Measurements from ENCODE around the gene RBFA.
"Not testable (repeated sequence)": the region's sequence is repeated elsewhere in the genome, so short reads cannot be mapped to it uniquely, and the experiment has no call there.

The RBFA gene, protein sequence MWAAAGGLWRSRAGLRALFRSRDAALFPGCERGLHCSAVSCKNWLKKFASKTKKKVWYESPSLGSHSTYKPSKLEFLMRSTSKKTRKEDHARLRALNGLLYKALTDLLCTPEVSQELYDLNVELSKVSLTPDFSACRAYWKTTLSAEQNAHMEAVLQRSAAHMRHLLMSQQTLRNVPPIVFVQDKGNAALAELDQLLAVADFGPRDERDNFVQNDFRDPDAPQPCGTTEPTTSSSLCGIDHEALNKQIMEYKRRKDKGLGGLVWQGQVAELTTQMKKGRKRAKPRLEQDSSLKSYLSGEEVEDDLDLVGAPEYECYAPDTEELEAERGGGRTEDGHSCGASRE

DNA sequence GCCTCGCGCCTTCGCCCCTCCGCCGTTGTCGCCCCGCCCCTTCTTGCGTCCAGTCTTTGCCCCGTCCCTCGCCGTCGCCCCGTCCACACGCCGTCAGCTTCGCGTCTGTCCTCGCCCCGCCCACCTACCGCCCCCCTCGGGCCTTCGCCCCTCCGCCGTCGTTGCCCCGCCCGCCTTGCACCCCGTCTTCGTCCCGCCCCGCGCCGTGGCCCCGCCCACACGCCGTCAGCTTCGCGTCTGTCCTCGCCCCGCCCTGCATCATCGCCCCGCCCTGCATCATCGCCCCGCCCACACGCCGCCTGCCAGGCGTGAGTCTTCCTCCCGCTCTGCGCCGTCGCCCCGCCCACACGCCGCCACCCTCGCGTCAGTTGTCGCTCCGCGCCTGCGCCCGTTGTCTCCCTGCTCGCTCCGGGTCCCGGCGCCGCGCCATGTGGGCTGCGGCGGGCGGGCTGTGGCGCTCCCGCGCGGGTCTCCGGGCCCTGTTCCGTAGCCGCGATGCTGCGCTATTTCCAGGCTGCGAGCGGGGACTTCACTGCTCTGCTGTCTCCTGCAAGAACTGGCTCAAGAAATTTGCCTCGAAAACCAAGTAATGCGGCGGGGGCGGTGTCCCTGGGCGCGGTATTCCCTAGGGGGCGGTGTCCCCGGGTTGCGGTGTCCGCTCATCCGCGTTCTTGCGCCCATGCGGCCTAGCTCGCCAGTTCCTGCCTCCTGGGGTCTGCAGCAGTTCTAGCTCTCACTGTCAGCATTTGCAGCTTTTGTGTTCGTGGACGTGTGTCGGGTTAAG lies at the start of gene RBFA:
Gene RBFA, plus strand, starts transcription at position 367 of the 784 bp plus-strand sequence. Its CDS starts 62 bp downstream, at position 429.
- FAIRE-seq, result no peak

DNA sequence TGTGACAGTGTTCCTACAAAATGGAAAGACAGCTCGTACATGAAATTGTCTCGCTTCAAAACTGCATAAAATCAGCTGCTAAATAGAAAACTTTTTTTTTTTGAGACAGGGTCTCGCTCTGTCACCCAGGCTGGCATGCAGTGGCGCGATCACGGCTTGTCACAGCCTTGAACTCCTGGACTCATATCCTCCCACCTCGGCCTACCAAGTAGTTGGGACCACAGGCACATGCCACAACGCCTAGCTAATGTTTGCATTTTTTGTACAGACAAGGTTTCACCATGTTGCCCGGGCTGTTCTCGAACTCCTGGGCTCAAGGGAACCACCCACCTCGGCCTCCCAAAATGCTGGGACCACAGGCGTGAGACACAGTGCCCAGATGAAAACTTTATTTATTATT lies 49.1 kb upstream of the RBFA start:
- no peak for FAIRE-seq

DNA sequence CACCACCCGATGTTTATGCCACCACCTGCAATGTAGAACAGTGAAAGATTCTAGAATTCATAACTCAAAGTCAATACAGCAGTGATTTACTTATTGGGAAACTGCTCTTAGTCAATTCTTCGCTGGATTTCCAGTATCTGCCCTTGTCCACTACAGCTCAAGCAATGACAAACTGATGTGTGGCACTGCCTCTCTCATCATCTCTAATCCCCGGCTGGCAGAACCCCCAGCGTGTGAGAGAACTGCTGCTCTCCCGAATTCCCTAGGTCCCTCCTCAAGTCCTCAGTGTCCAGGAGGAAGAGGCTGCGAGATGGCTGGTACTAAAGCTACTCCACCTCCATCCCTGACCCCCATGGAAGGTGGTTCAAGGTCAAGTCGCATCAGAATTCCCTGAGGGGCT lies 47.5 kb upstream of the RBFA start:
- no peak for FAIRE-seq

DNA sequence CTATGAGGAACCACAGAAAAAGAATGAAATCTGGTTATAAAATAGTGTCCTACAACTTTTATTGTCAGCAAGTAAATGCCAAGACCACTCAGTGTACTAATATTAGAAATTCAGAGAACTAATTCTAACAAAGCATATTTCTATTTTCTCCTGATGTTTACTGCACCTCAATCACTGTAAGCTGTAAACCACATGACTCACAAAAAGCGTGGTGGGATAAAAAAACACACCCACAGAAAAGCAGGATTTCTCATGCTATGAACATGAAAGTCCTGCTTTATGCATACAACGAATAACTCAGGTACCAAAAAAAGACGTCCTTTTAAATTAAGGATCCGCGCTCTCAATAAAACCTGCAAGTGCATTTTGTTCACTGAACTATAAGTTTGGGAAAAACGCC lies 46.7 kb upstream of the RBFA start:
- peak; percentile 8 for FAIRE-seq

DNA sequence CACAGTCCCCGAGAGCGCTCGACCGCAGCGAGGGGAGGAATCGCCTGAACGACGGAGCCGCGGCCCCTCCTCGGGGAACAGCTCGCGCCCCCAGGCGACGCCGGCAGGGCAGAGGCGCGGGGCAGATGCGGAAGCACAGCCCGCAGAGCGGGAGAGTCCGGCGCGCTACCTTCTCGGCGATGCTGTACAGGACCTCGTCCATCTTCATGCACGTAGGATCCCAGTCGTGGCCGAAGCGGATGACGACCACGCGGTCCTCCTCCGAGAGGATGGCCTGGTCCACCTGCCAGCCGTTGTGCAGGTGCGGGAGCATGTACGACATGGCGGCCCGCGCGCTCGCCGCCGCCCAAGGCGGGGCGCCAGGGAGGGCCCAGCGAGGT lies 46.2 kb upstream of the RBFA start:
- FAIRE-seq, result no peak

DNA sequence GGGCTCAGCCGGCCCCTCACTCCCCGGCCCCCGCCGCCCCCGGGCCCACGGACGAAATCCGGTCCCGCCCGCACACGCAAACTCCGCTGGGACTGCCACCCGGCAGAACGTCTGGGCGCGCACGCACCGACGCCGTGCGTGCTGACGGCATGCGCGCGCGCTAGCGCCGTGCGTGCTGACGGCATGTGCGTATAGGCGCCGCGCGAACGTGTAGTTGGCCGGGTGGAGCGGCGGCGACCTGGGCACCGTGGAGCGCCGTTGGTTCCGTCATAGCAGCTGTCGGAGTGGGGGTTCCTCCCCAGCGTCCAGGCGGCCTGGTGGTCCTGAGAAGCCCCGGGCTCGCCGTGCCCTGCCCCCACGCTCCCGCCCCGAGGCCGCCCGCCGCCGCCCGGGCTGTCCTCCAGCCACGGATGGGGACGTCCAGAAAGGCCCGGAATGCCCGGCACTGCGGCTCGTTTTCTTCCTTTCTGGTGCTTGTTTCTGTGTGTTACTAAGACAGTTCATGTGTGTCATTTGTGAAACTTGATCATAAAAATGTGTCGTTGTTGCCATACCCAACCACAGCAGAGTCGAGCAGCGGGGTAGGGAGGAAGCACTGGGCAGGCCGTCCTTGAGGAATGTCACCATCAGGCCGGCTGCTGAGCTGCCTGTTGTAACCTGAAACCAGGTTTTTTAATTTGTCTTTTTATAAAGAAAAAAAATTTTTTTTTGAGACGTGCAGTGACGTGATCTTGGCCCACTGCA lies 45.6 kb upstream of the RBFA start, which contains the start of gene TXNL4A:
Gene TXNL4A, minus strand, starts transcription at position 113 of the 744 bp plus-strand sequence. CDS start 171 bp downstream, outside the sequence.
- FAIRE-seq, result no peak

DNA sequence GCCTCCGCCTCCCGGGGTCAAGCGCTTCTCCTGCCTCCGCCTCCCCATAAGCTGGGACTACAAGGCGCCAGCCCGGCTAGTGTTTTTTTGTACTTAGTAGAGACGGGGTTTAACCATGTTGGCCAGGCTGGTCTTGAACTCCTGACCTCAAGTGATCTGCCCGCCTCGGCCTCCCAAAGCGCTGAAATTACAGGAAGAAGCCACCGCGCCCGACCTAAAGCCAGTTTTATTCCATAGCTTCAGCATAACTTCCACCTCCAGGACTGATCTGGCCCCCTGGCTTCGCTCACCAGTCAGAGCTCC lies 45.1 kb upstream of the RBFA start:
- FAIRE-seq, result no peak

DNA sequence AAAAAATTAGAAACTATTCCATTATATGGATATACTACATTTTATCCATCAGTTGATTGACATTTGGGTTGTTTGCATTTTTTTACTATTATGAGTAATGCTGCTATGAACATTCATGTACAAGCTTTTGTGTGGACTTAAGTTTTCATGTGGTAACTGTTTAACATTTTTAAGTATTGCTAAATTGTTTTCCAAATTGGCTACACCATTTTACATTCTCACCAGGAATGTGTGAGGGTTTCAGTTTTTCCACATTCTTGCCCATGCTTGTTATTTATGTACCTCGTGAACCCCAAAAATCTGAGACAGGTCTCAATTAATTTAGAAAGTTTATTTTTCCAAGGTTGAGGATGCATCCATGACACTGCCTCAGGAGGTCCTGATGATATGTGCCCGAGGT lies 42.7 kb upstream of the RBFA start:
- no peak for FAIRE-seq

DNA sequence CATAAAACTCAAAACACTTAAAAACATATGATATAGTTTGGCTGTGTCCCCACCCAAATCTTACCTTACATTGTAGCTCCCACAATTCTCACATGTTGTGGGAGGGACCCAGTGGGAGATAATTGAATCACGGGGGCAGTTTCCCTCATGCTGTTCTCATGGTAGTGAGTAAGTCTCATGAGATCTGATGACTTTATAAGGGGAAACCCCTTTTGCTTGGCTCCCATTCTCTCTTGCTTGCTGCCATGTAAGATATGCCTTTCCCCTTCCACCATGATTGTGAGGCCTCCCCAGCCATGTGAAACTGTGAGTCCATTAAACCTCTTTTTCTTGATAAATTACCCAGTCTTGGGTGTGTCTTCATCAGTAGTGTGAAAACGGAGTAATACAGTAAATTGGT lies 34.5 kb upstream of the RBFA start:
- FAIRE-seq, result not testable (repeated sequence)

DNA sequence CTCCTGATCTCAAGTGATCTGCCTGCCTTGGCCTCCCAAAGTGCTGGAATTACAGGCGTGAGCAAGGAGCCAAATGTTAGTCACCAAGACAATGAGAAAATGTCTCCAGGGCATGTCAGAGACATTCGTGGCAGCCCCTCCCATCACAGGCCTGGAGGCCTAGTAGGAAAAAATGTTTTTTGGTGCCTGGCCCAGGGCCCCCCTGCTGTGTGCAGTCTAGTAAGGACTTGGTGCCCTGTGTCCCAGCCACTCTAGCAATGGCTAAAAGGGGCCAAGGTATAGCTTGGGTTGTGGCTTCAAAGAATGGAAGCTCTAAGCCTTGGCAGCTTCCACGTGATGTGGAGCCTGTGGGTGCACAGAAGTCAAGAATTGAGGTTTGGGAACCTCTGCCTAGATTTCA lies 33.4 kb upstream of the RBFA start:
- no peak for FAIRE-seq

DNA sequence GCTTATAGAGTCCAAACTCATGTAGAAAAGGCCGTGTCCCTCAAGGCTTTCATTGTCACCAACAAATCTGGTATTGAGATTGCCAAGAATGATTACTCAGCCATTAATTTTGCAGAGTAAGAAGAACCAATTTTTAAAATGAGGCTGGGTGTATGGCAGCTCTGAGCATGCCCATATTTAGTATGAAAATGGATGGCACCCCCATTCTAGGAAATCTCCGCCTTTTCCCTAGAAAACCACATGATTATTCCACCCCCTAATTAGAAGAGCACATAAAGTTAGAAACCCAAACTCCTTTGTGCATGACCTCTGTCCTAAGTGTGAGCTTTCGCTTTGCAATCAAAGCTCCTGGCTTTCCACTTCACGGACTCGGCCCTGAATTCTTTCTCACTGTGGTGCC lies 31.8 kb upstream of the RBFA start:
- FAIRE-seq, result no peak

DNA sequence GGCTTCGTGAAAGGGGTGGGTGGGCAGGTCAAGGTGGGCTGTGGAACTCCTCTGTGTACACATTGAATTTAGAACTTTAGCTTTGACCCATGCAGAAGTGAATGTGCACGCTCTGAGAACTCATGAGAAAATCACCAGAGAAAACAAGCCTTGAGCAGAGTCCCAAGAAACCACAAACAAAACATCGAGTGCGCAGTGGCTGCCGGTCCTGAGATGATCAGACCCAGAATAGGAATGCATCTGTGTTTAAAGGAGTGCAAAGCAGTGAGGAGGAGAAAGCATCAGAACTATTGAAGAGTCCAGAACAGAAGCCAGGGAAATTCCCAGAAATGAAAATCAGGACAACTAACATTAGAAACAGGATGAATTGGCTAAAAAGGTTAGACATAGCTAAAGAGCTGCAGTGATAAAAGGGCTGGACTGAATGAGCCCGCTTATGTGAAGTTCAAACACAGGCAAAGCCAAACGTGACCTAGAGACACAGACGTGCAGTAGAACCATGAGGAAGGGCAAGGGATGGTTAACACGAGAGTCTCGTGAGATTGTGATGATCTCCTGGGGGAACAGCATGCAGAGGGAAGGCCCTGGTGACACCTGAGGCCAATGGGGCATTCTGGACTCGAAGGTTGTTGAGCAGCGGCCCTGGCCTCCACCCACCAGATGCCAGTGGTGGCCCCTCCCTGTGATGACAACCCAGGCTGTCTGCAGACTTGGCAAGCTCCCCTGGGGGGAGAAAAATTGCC lies 29.5 kb upstream of the RBFA start:
- no peak for FAIRE-seq

DNA sequence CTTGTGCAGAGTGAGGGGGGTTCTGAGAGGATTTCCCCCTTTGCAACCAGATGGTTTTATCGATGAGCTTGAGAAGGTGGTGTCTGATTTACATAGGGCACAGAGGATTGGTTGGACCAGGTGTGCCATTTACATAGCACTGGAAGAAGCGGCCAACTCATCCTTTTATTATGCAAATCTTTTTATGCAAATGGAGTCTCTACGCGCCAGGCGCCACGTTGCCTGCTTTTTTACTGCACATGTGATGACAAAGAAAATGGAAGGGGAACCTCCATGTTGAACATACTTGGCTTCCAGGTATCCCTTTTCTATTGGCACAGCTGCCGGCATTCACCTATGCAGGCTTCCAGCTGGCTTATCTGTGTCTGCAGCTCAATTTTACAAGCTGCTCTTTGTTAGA lies 27.5 kb upstream of the RBFA start:
- FAIRE-seq, result no peak

DNA sequence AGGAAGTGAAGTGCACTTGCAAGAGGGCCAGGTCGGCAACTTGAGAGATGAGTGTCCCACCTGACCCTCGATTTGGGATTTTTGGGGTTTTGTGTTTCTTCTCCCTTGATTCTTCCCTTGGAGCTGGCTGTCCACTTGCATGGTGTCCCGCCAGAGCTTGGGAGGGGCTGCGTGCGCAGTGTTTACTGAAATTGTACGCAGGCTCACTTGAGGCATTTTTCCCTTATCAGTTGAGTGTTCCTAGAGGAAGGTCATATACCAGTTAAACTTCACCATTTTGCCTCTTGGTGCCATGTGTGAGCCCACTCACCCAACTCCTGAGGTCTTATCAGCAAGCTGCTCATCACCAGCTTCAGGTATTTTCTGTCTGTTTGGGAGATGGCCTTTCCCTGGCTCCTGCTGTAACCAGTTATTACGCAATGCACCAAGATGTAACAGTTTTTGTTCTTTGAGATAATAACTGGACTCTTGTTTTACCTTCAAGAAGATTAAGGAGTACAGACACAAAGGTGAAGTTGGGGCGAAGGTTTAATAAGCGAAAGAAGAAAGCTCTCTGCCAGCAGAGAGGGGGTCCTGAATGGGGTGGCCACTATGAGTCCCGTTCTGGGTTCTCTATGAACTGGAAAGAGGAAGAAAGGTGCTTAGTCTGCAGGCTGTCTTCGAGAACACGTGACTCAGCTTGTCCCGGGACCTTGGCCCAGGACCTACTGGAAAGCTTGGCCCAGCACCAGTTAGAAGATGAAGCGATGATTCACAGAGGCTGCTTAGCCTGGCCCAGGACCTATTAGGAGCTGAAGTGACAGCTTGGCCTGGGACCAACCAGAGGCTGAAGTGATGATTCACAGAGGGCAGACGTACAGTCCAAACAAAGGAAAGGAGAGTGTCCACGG lies 24.3 kb upstream of the RBFA start:
- no peak for FAIRE-seq

DNA sequence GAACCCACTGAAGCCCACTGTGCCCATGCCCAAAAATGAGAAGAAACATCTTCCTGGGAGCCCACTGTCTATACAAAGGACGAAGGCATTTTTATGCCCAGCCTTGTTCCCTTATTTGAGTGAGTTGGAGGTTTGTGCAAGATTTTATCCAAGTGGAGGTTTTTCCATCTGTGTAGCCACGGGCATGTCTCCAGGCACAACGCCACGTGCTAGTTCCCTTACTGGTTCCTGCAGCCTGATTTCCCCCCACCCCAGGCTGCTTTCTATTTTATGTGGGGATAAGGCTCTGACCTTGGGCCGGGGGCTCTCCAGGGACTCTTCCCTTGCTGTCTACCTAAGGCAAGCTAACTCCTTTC lies 23.7 kb upstream of the RBFA start:
- FAIRE-seq, result no peak

DNA sequence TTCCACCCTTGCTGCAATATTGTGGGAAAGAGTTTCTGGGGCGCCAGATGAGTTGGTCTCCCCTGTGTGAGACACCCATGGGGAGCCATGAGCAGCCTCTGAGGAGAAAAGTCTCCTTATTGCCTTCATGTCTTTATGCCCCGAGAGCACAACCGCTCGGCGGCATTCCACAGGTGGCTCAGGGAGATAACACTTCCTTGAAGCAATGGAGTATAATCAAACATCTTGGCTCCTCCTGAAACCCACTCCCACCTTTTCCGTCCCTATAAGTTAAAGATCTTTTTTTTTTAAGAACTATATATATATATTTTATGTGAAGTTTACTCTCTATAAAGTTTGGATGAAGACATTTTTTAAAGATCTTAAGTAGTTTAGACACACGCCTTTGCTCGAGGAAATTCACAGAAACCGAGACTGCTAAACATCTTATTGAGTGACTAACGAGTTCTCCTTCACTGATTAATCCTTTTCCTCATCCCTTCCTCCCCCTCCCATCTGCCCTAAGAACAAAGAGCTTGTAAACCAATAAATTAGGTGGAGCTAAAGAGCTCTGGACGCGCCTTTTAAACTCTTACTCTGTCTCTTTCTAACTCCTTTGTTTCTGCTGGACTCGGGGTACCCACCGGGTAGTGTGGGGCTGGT lies 22.6 kb upstream of the RBFA start:
- FAIRE-seq, result not testable (repeated sequence)

DNA sequence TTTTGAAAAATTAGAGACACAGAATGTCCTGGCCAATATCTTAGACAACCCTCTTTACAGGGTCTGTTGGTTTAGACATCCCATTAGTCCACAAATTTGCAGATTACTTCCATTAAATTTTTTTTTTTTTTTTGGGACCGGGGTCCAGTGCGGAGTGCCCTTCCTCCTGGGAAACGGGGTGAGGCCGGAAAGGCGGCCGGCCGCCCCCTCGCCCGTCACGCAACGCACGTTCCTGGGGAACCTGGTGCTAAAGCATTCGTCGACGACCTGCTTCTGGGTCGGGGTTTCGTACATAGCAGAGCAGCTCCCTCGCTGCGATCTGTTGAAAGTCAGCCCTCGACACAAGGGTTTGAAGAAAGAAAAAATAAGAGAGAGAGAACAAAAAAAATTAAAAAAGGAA lies 21.5 kb upstream of the RBFA start:
- FAIRE-seq, result no peak

DNA sequence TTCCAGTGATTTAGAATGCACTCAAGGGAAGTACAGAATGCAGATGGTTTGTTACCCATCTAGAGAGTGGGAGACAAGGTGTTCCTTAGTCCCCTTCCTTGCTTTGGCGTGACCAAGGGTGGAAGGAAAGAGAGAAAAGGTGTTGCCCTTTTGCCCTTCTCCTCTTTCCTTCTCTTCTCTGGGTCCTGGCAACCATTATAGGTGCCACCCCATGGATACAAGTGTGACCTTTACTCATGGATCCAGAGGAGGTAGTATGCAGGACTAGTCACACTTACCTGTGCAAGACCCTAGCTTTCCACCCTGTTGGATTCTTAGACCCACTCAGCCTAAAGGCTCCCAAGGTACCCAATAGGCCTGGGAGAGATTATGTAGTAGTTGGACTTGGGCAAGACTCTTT lies 11.6 kb upstream of the RBFA start:
- FAIRE-seq, result no peak

DNA sequence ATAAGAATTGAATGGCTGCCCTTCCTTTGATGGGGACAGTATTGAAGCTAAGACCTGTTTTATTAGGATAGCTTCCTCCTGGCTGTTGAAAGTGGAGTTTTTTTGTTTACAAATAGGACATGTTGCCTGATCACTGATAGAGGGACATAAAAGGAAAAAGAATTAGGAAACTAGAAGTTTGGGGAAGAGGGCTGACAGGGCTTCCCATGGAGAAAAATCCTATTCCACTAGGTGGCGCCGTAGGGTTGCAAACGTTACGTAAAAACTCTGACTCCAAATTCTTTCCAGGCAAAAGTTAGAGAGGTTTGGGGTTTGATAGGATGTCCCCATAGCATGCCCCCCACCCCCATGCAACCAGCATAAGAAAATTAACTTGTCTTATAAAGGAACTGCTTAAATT lies 11.1 kb upstream of the RBFA start:
- no peak for FAIRE-seq

DNA sequence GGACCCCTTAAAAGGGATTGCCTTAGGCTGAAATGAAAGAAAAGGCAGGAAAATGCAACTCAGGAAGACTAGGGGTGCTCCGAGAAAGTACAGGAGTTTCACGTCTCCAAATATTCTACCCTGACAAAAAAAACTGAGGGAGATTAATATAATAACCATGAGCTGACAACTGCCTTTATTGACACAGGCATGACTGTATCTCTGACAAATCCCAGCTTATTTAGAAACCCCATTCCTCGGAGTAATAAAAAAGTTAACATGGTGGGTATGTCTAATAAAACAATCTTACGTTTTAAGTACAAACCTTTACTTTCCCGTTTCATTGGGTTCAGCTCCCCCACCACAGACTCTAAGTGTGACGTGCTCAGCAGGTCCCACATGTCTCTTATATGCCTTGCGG lies 7.9 kb upstream of the RBFA start:
- FAIRE-seq, result no peak

DNA sequence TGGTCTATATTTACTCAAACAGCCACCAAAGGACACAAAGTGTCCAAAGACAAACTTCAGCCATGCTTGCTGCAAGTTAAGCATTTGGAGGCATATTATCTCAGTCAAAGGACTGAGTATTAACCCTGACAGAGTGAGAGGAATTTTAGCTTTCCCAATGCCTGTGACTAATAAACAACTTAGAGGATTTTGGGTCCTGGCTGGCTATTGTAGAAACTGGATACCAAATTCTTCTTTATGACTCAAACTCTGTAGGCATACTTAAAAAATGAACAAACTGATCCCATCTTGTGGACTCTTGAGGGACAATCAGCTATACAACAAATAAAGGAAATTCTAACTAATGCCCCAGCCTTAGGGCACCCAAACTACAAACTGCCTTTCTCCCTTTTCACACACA lies 6.5 kb upstream of the RBFA start:
- FAIRE-seq, result not testable (repeated sequence)

DNA sequence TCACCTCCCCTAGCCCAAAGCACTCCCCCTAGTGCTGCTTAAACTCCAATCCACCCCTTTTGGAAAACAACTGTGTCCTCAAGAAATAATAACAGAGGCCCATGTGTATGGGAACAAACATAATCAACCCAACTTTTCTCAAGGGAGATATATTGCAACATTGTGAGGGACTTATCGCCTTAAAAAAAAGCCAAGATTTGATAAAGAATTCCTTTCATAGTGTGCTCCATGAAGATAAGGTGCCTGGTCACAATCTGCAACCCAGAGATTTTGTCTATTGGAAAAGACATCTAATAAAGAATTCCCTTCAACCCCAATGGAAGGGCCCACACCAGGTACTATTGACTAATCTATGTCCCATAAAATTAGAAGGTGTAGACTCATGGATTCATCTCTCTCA lies 4.5 kb upstream of the RBFA start:
- FAIRE-seq, result no peak

Measured in endometrium (tissue), 2 donors.